Measurements from ENCODE around the gene CCDC148. TPM values are rescaled to one million over a fixed set of nuclear protein-coding genes. Genes with fewer than 3 reads are reported as not detected.

Gene CCDC148
- total RNA-seq, 3 donors from 2014 or later (not counting 1 experiment from before 2014, with no cell fraction given): not detected

DNA sequence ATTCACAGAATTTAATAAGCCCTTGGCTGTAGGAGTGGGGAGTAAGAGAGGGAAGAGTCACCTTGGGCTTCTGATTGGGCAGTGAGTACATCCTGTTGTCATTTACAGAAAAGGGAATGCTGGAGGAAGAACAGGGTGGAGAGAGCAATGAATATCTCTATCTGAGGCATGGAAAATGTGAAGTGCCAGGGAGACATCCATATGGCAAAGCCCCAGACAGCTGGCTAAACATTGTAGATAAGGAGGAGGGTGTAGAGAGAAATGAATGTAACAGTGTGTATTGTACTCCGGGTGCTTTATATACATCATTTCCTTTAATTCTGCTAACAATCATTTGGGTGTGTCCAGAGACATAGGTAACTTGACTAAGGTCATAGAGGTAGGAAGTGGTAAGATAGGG, 251.3 kb downstream of the CCDC148 start:
- no peaks in the 10 kb centered on the region for H3K9me3 ChIP-seq (ENCODE audit: control insufficient read depth, insufficient read depth, low read length)
- H3K4me3 ChIP-seq (ENCODE audit: low read length): no peak overlapping the region
- no peaks in the 10 kb centered on the region for H3K27me3 ChIP-seq (ENCODE audit: control insufficient read depth, insufficient read depth, low read length)
- Mint-ChIP-seq H3K27me3 (ENCODE audit: low read depth in 2 of 2) (no peaks in the 10 kb centered on the region), H3K36me3 (no peaks in the 10 kb centered on the region), H3K9me3 (no peaks in the 10 kb centered on the region), H3K4me1 (no peaks in the 10 kb centered on the region), H3K27ac (no peak overlapping the region), H3K4me3 (no peak overlapping the region)
- no peak for DNase-seq
- intact Hi-C loops (cut with micrococcal nuclease): no loop called here
- no CpG with 5 or more reads among the region's 1 CpG for WGBS (ENCODE audit: insufficient coverage)
- no peaks in the 10 kb centered on the region for H3K36me3 ChIP-seq (ENCODE audit: control insufficient read depth, insufficient read depth, low read length)
- H3K27ac ChIP-seq (ENCODE audit: low read length): no peak overlapping the region
- TF ChIP-seq CTCF (IDR thresholded peaks at IDR 0.05): no peak
- ATAC-seq: no peak
- H3K4me1 ChIP-seq (ENCODE audit: control insufficient read depth, insufficient read depth, low read length): no peaks in the 10 kb centered on the region

GRCh38 chr2:158204741-158205165, 251.8 kb downstream of the CCDC148 start:
- H3K36me3 ChIP-seq (ENCODE audit: control insufficient read depth, insufficient read depth, low read length): no peaks in the 10 kb centered on the region
- DNase-seq (no peak), ATAC-seq (no peak)
- no peaks in the 10 kb centered on the region for H3K4me1 ChIP-seq (ENCODE audit: control insufficient read depth, insufficient read depth, low read length)
- H3K4me3 Mint-ChIP-seq: no peak overlapping the region
- no peaks in the 10 kb centered on the region for H3K9me3 Mint-ChIP-seq
- H3K9me3 ChIP-seq (ENCODE audit: control insufficient read depth, insufficient read depth, low read length): no peaks in the 10 kb centered on the region
- H3K4me1 Mint-ChIP-seq: no peaks in the 10 kb centered on the region
- H3K36me3 Mint-ChIP-seq: no peaks in the 10 kb centered on the region
- 100% methylated on average over 1 of the region's 1 CpG for WGBS (ENCODE audit: insufficient coverage)
- no peak overlapping the region for H3K27ac ChIP-seq (ENCODE audit: low read length)
- H3K4me3 ChIP-seq (ENCODE audit: low read length): no peak overlapping the region
- no peak overlapping the region for H3K27ac Mint-ChIP-seq
- H3K27me3 Mint-ChIP-seq (ENCODE audit: low read depth in 2 of 2): no peaks in the 10 kb centered on the region
- TF ChIP-seq CTCF (IDR thresholded peaks at IDR 0.05): no peak
- intact Hi-C loops (cut with micrococcal nuclease): no loop called here
- no peaks in the 10 kb centered on the region for H3K27me3 ChIP-seq (ENCODE audit: control insufficient read depth, insufficient read depth, low read length)

DNA sequence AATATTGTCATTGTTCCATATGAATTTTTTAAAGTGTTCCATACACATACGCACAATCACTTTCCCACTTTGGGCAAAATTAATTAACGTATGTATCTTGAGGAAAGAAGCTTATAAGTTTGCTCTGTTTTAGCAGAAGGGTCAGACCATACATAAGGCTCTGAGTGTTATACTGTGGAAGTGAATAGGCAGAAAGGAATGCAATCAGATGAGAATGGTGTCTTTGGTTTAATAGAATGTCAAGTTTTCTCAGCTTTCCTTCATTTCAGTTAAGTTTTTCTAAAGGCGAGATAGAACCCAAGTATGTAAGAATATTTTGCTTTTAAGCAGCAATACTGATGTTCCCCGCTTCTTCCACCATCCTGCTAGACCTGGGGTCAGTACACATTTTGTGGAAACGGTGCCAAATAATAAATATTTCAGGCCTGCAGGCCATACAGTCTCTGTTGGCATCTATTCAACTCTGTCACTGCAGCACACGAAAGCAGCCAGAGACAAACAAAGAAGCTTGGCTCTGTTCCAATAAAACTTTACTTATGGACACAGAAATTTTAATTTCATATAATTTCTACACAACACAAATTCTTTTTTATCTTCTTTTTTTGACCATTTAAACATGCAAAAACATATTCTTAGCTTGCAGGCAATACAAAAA, 254.3 kb downstream of the CCDC148 start:
- Mint-ChIP-seq H3K27ac (no peak overlapping the region), H3K4me3 (no peak overlapping the region), H3K36me3 (no peaks in the 10 kb centered on the region), H3K27me3 (ENCODE audit: low read depth in 2 of 2) (no peaks in the 10 kb centered on the region), H3K9me3 (no peaks in the 10 kb centered on the region), H3K4me1 (no peaks in the 10 kb centered on the region)
- Histone ChIP-seq H3K27ac (ENCODE audit: low read length) (no peak overlapping the region), H3K27me3 (ENCODE audit: control insufficient read depth, insufficient read depth, low read length) (no peaks in the 10 kb centered on the region), H3K9me3 (ENCODE audit: control insufficient read depth, insufficient read depth, low read length) (no peaks in the 10 kb centered on the region), H3K4me1 (ENCODE audit: control insufficient read depth, insufficient read depth, low read length) (no peaks in the 10 kb centered on the region), H3K4me3 (ENCODE audit: low read length) (no peak overlapping the region), H3K36me3 (ENCODE audit: control insufficient read depth, insufficient read depth, low read length) (no peaks in the 10 kb centered on the region)
- no peak for TF ChIP-seq CTCF (IDR thresholded peaks at IDR 0.05)
- DNase-seq: no peak
- WGBS (ENCODE audit: insufficient coverage): 67% methylated on average over 4 of the region's 6 CpGs
- ATAC-seq: no peak
- intact Hi-C loops (cut with micrococcal nuclease): no loop called here
